Tibial nerve (tissue), 4 donors: ENCODE data around the gene PRELID1.

Experiments
- EP300 ChIP-seq, 2 donors: sonication (generic); formaldehyde crosslinking; IDR thresholded peaks; one replicate each; pipeline ENCODE4 v1.6.1; 2017; ENCODE audit warnings: antibody characterized with exemption in 2 of 2, mild to moderate bottlenecking in 1 of 2
- POLR2A ChIP-seq, 2 donors: fragments of 450-650 bp; IDR thresholded peaks; one replicate each; pipeline ENCODE4 v1.6.1; 2017; ENCODE audit warnings: antibody characterized with exemption in 2 of 2, mild to moderate bottlenecking in 2 of 2, moderate library complexity in 2 of 2
- TF ChIP-seq, protein P1 (sequence below), 5 experiments: fragments of 200-600 bp in 3 of 5; fragments of 450-650 bp in 2 of 5; sonication (generic) in 3 of 5; IDR thresholded peaks; one replicate each; pipeline ENCODE4 v1.5.1; 2016 to 2019; ENCODE audit warnings: antibody characterized with exemption in 5 of 5, mild to moderate bottlenecking in 3 of 5, moderate library complexity in 2 of 5

DNA sequence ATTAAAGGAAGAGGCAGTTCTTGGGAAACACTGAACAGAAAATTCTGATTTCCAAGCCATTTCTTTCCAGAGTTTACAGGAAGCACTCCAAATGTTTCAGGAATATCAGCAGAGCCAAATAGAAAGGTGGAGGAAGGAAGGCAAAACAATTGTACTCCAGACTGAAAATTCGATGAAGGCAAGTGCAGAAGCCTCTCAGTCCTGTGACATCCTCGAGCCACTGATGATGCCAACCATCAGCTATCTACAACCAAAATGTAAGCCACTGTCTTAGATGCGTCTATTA lies 45.7 kb downstream of the PRELID1 start:
- TF ChIP-seq, protein P1, sequence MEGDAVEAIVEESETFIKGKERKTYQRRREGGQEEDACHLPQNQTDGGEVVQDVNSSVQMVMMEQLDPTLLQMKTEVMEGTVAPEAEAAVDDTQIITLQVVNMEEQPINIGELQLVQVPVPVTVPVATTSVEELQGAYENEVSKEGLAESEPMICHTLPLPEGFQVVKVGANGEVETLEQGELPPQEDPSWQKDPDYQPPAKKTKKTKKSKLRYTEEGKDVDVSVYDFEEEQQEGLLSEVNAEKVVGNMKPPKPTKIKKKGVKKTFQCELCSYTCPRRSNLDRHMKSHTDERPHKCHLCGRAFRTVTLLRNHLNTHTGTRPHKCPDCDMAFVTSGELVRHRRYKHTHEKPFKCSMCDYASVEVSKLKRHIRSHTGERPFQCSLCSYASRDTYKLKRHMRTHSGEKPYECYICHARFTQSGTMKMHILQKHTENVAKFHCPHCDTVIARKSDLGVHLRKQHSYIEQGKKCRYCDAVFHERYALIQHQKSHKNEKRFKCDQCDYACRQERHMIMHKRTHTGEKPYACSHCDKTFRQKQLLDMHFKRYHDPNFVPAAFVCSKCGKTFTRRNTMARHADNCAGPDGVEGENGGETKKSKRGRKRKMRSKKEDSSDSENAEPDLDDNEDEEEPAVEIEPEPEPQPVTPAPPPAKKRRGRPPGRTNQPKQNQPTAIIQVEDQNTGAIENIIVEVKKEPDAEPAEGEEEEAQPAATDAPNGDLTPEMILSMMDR (IDR thresholded peaks at IDR 0.05) = no peak
- TF ChIP-seq EP300 (IDR thresholded peaks at IDR 0.05) = no peak
- TF ChIP-seq POLR2A (IDR thresholded peaks at IDR 0.05) = no peak
